GM18526 (cell line): ENCODE measurements around the gene METTL27.

Experiments
- POLR2A ChIP-seq: IDR thresholded peaks from 3 replicates; pipeline ENCODE4 v1.6.1; 2011; ENCODE audit not compliant: insufficient read length; ENCODE audit errors: extremely low read depth

Gene METTL27

GRCh38 chr7:73872056-73872908 is 30.0 kb upstream of the METTL27 start:
- no peak for TF ChIP-seq POLR2A

GRCh38 chr7:73871163-73872011 is 29.1 kb upstream of the METTL27 start:
- TF ChIP-seq POLR2A = no peak

- TF ChIP-seq POLR2A = no peak
Measured at GRCh38 chr7:73870041-73870492, 27.8 kb upstream of the METTL27 start.

- no peak for TF ChIP-seq POLR2A
Measured at GRCh38 chr7:73869011-73869798, 26.9 kb upstream of the METTL27 start.

GRCh38 chr7:73866446-73866767 is 24.1 kb upstream of the METTL27 start:
- no peak for TF ChIP-seq POLR2A

GRCh38 chr7:73865738-73866445 is 23.6 kb upstream of the METTL27 start:
- no peak for TF ChIP-seq POLR2A

GRCh38 chr7:73864981-73865711 is 22.8 kb upstream of the METTL27 start:
- TF ChIP-seq POLR2A = no peak

GRCh38 chr7:73861305-73861704 is 19.0 kb upstream of the METTL27 start:
- no peak for TF ChIP-seq POLR2A

GRCh38 chr7:73860859-73861258 is 18.5 kb upstream of the METTL27 start, which contains the start of gene TMEM270:
TMEM270 (plus strand) TSS chr7:73861159; CDS start chr7:73861195, 36 bp downstream.
- no peak for TF ChIP-seq POLR2A

- TF ChIP-seq POLR2A = no peak
Measured at GRCh38 chr7:73858807-73859206, 16.5 kb upstream of the METTL27 start.

- no peak for TF ChIP-seq POLR2A
Measured at GRCh38 chr7:73856941-73857340, 14.6 kb upstream of the METTL27 start.

- no peak for TF ChIP-seq POLR2A
Measured at GRCh38 chr7:73852500-73852899, 10.2 kb upstream of the METTL27 start.

- no peak for TF ChIP-seq POLR2A
Measured at GRCh38 chr7:73851410-73852338, 9.4 kb upstream of the METTL27 start.
